Measurements from ENCODE around the gene SMOC2. TPM values are rescaled to one million over a fixed set of nuclear protein-coding genes. Genes with fewer than 3 reads are reported as not detected.

The SMOC2 gene
- total RNA-seq, 1 donor: not detected

GRCh38 chr6:168598251-168599117 is 157.5 kb downstream of the SMOC2 start:
- TF ChIP-seq, protein P1, sequence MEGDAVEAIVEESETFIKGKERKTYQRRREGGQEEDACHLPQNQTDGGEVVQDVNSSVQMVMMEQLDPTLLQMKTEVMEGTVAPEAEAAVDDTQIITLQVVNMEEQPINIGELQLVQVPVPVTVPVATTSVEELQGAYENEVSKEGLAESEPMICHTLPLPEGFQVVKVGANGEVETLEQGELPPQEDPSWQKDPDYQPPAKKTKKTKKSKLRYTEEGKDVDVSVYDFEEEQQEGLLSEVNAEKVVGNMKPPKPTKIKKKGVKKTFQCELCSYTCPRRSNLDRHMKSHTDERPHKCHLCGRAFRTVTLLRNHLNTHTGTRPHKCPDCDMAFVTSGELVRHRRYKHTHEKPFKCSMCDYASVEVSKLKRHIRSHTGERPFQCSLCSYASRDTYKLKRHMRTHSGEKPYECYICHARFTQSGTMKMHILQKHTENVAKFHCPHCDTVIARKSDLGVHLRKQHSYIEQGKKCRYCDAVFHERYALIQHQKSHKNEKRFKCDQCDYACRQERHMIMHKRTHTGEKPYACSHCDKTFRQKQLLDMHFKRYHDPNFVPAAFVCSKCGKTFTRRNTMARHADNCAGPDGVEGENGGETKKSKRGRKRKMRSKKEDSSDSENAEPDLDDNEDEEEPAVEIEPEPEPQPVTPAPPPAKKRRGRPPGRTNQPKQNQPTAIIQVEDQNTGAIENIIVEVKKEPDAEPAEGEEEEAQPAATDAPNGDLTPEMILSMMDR (IDR thresholded peaks at IDR 0.05; ENCODE audit: insufficient read depth, low read depth, low read length): no peak
- no peak for DNase-seq (ENCODE audit: low read depth)
- H3K4me3 ChIP-seq (ENCODE audit: low read depth, low read length): no peak overlapping the region

DNA sequence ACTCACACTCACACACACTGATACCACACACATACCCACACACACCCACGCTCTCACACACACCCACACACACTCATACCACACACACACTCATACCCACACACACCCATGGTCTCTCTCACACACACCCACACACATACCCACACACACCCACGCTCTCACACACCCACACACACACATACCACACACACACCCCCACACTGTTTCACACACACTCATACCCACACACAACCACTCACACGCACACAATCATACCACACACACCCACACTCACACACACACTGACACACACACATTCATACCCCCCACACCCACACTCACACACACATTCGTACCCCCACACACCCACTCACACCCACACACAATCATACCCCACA is 158.1 kb downstream of the SMOC2 start:
- no peak for DNase-seq (ENCODE audit: low read depth)
- H3K4me3 ChIP-seq (ENCODE audit: low read depth, low read length): no peak overlapping the region
- TF ChIP-seq, protein P1 (IDR thresholded peaks at IDR 0.05; ENCODE audit: insufficient read depth, low read depth, low read length): no peak

DNA sequence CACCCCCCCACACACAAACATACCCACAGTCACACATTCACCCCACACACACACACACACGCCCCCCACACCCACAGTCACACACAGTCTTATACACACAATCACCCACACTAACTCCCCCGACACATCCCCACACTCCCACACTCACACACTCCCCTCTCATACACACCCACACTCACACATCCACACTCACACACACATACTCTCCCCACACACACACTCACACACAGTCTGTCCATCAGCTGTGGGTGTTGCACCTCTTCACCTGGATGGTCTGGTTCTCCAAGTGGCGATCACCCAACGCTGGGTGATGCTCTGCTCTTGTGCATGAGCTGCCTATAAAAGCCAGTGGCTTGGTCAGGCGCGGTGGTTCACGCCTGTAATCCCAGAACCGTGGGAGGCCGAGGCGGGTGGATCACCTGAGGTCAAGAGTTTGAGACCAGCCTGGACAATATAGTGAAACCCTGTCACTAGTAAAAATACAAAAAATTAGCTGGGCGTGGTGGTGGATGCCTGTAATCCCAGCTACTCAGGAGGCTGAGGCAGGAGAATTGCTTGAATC is 158.9 kb downstream of the SMOC2 start:
- no peak overlapping the region for H3K4me3 ChIP-seq (ENCODE audit: low read depth, low read length)
- TF ChIP-seq, protein P1 (IDR thresholded peaks at IDR 0.05; ENCODE audit: insufficient read depth, low read depth, low read length): no peak
- no peak for DNase-seq (ENCODE audit: low read depth)

- DNase-seq (ENCODE audit: low read depth): no peak
- TF ChIP-seq, protein P1 (IDR thresholded peaks at IDR 0.05; ENCODE audit: insufficient read depth, low read depth, low read length): no peak
Measured at GRCh38 chr6:168600381-168600780, 159.4 kb downstream of the SMOC2 start.

DNA sequence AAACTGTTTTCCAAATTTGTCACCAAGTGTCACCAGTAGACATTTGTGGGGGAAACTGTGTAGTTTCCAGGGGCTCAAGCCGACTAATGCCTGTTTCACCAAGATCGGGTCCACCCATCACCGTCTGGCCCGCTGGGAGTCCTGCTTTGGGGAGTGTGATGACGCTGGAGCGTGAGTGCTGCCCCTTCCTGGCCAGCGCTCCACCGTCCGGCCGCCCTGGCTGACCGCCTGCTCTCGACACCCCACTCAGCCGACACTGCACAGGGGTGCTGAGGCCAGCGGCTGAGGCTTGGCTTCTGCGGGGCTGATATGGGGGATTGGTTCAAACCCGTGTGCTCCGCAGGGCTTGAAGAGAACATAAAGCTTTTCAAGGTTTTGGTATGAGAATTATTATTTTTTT is 160.1 kb downstream of the SMOC2 start:
- no peak overlapping the region for H3K4me3 ChIP-seq (ENCODE audit: low read depth, low read length)
- no peak for DNase-seq (ENCODE audit: low read depth)
- TF ChIP-seq, protein P1 (IDR thresholded peaks at IDR 0.05; ENCODE audit: insufficient read depth, low read depth, low read length): no peak

More at GRCh38 chr6:168600381-168600780, 159.4 kb downstream of the SMOC2 start:
- no peak overlapping the region for H3K4me3 ChIP-seq (ENCODE audit: low read depth, low read length)

DNA sequence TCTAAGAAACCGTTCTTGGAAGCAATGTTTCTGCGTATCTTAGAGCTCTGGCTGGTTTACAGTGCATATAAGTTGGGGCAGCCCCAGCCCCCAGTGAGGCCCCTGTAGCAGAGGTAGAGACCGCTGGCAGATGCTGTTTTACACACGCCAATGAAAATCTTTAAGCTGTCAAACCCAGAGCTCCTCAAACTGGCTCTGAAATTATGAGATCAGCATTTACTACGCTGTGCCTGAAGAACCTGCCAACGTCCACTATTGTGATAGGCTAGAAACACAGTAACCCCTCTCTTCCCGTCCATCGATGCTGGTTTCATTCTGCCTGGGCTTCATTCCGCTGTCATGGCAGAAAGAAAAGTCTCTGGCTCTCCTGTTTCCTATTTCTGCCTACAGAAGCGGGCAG is 160.6 kb downstream of the SMOC2 start:
- TF ChIP-seq, protein P1 (IDR thresholded peaks at IDR 0.05; ENCODE audit: insufficient read depth, low read depth, low read length): no peak
- H3K4me3 ChIP-seq (ENCODE audit: low read depth, low read length): no peak overlapping the region
- no peak for DNase-seq (ENCODE audit: low read depth)

All from fibroblast of villous mesenchyme (primary cell).